GM21367 (cell line): ENCODE measurements around the gene CHST14.

Experiments used
- ATAC-seq: cut with Tn5 transposase; IDR thresholded peaks from one replicate; pipeline ENCODE4 v1.9.1; 2021; ENCODE audit not compliant: unreplicated experiment

Gene CHST14

GRCh38 chr15:40461958-40462357 lies 8.8 kb upstream of the CHST14 start:
- no peak for ATAC-seq

GRCh38 chr15:40463279-40463678 lies 7.5 kb upstream of the CHST14 start:
- ATAC-seq = no peak

GRCh38 chr15:40463886-40464545 lies 6.8 kb upstream of the CHST14 start:
- no peak for ATAC-seq

- ATAC-seq = no peak
Measured at GRCh38 chr15:40464595-40465185, 6.1 kb upstream of the CHST14 start.

GRCh38 chr15:40465939-40466338 lies 4.8 kb upstream of the CHST14 start:
- ATAC-seq = no peak

GRCh38 chr15:40466426-40467260 lies 4.1 kb upstream of the CHST14 start:
- ATAC-seq = no peak

- no peak for ATAC-seq
Measured at GRCh38 chr15:40467261-40467615, 3.5 kb upstream of the CHST14 start.

- no peak for ATAC-seq
Measured at GRCh38 chr15:40468898-40469331, 1.9 kb upstream of the CHST14 start.

GRCh38 chr15:40469776-40470390 lies 901 bp upstream of the CHST14 start:
- no peak for ATAC-seq

GRCh38 chr15:40471105-40471807 lies 472 bp downstream of the CHST14 start:
- ATAC-seq = no peak

GRCh38 chr15:40471808-40472150 lies 995 bp downstream of the CHST14 start:
- ATAC-seq = no peak

- no peak for ATAC-seq
Measured at GRCh38 chr15:40472171-40472727, 1.5 kb downstream of the CHST14 start.

GRCh38 chr15:40474581-40474980 lies 3.8 kb downstream of the CHST14 start:
- no peak for ATAC-seq

GRCh38 chr15:40477642-40478327 lies 7.0 kb downstream of the CHST14 start:
- no peak for ATAC-seq

GRCh38 chr15:40479024-40479423 lies 8.2 kb downstream of the CHST14 start:
- no peak for ATAC-seq

GRCh38 chr15:40481341-40482074 lies 10.7 kb downstream of the CHST14 start:
- ATAC-seq = no peak

- no peak for ATAC-seq
Measured at GRCh38 chr15:40483919-40484318, 13.1 kb downstream of the CHST14 start.

- no peak for ATAC-seq
Measured at GRCh38 chr15:40486066-40486770, 15.4 kb downstream of the CHST14 start.
